Endothelial cell of umbilical vein (primary cell): ENCODE data around the gene UBE2B. TPM values are rescaled to one million over a fixed set of nuclear protein-coding genes. Genes with fewer than 3 reads are reported as not detected.

Source experiments
- BruUV-seq: library from RNA; stranded (reverse); fragments of 400-500 nt; replicated peaks from 2 replicates; lab custom pipeline; 2021; lab: Mats Ljungman, UMichigan
- CTCF ChIA-PET: fragments of 300-600, 350-600 bp; sonication (Branson Sonifier 250); formaldehyde crosslinking; loops from one replicate; lab custom pipeline; 2021; ENCODE audit warnings: antibody characterized with exemption, inconsistent platforms; lab: Charles Lee
- POLR2A ChIA-PET: fragments of 300-600, 350-600 bp; sonication (Branson Sonifier 250); formaldehyde crosslinking; loops from one replicate; lab custom pipeline; 2021; ENCODE audit warnings: antibody characterized with exemption, inconsistent platforms; lab: Charles Lee
- DNase-seq: peaks from one replicate; pipeline ENCODE4 v3.0.0-alpha.2; 2011; ENCODE audit warnings: low read depth, low spot score
- FAIRE-seq: peaks from 2 replicates; lab custom pipeline; 2011; peaks lifted over from hg19 to GRCh38; lab: Jason Lieb, UNC
- H2AFZ ChIP-seq: 2 replicates; pipeline ENCODE4 v1.6.0; 2012; ENCODE audit warnings: low read depth, low read length, control low read depth, inconsistent platforms
- H3K27ac ChIP-seq: 2 replicates; pipeline ENCODE4 v1.5.1; 2011; ENCODE audit warnings: low read depth, mild to moderate bottlenecking, control low read depth, low read length, moderate library complexity; ENCODE audit not compliant: insufficient read depth
- H3K27me3 ChIP-seq, 2 experiments: 2 replicates each; pipeline versions ENCODE4 v1.6.0 to v1.6.1; 2011; ENCODE audit warnings: low read length in 2 of 2, mixed read lengths in 1 of 2; ENCODE audit not compliant: control insufficient read depth in 2 of 2, insufficient read depth in 2 of 2
- H3K36me3 ChIP-seq, 2 experiments: 2 replicates in 1 of 2; 3 replicates in 1 of 2; pipeline ENCODE4 v1.5.1; 2011; ENCODE audit warnings: low read length in 2 of 2, mild to moderate bottlenecking in 1 of 2, moderate library complexity in 1 of 2; ENCODE audit not compliant: control insufficient read depth in 2 of 2, insufficient read depth in 2 of 2; ENCODE audit errors: extremely low read depth in 1 of 2
- H3K4me1 ChIP-seq: 3 replicates; pipeline ENCODE4 v1.5.1; 2011; ENCODE audit warnings: mild to moderate bottlenecking, low read length; ENCODE audit not compliant: control insufficient read depth, insufficient read depth; ENCODE audit errors: extremely low read depth
- H3K4me2 ChIP-seq: 2 replicates; pipeline ENCODE4 v1.6.1; 2011; ENCODE audit warnings: low read length, control low read depth, mixed read lengths; ENCODE audit not compliant: insufficient read depth
- H3K4me3 ChIP-seq, 3 experiments: fragments of 200-600 bp in 1 of 3; sonication (generic), shearing (Covaris generic) in 1 of 3; replicated peaks in 1 of 3; 2 replicates each; pipeline ENCODE4 v1.5.1; 2011 to 2016; ENCODE audit warnings: control low read depth in 3 of 3, low read length in 3 of 3, mild to moderate bottlenecking in 2 of 3, inconsistent platforms in 1 of 3, low read depth in 1 of 3, moderate library complexity in 1 of 3; ENCODE audit not compliant: insufficient read depth in 1 of 3
- H3K79me2 ChIP-seq: 2 replicates; pipeline ENCODE4 v1.6.0; 2012; ENCODE audit warnings: low read length, inconsistent platforms; ENCODE audit not compliant: control insufficient read depth, insufficient read depth
- H3K9ac ChIP-seq: replicated peaks from 2 replicates; pipeline ENCODE3; 2011; ENCODE audit warnings: low read length, control low read depth; ENCODE audit not compliant: insufficient read depth; ENCODE audit errors: extremely low read depth
- H3K9me1 ChIP-seq: replicated peaks from 3 replicates; pipeline ENCODE4 v1.6.0; 2011; ENCODE audit warnings: mild to moderate bottlenecking, low read length; ENCODE audit not compliant: control insufficient read depth, insufficient read depth; ENCODE audit errors: extremely low read depth
- H3K9me3 ChIP-seq: replicated peaks from 2 replicates; pipeline ENCODE4 v1.5.1; 2012; ENCODE audit warnings: low read length, inconsistent platforms; ENCODE audit not compliant: control insufficient read depth, insufficient read depth
- H4K20me1 ChIP-seq: replicated peaks from 2 replicates; pipeline ENCODE3; 2011; ENCODE audit warnings: mild to moderate bottlenecking, low read length; ENCODE audit not compliant: control insufficient read depth, insufficient read depth; ENCODE audit errors: extremely low read depth
- CTCF ChIP-seq, 2 donors: IDR thresholded peaks; 1 replicate in 1 of 2; 2 replicates in 1 of 2; pipeline ENCODE4 v1.5.1; 2011; ENCODE audit warnings: low read length in 2 of 2, mild to moderate bottlenecking in 2 of 2, moderate library complexity in 2 of 2, control low read depth in 1 of 2, inconsistent platforms in 1 of 2, low read depth in 1 of 2; ENCODE audit not compliant: insufficient read depth in 1 of 2; ENCODE audit errors: extremely low read depth in 1 of 2
- EZH2 ChIP-seq: IDR thresholded peaks from 2 replicates; pipeline ENCODE4 v1.6.1; 2012; ENCODE audit warnings: borderline replicate concordance, low read depth, mild to moderate bottlenecking, moderate library complexity, low read length, inconsistent platforms; ENCODE audit not compliant: severe bottlenecking
- FOS ChIP-seq: IDR thresholded peaks from 2 replicates; pipeline ENCODE4 v1.6.1; 2011; ENCODE audit warnings: mild to moderate bottlenecking, low read length, moderate library complexity, borderline replicate concordance; ENCODE audit not compliant: insufficient read depth
- GATA2 ChIP-seq: IDR thresholded peaks from 2 replicates; pipeline ENCODE4 v1.7.0; 2011; ENCODE audit warnings: low read depth, mild to moderate bottlenecking, moderate library complexity, mixed read lengths, low read length; ENCODE audit not compliant: insufficient read length, insufficient read depth
- MYC ChIP-seq: IDR thresholded peaks from one replicate; pipeline ENCODE4 v1.6.1; 2011; ENCODE audit warnings: mild to moderate bottlenecking, low read depth, low read length
- dilution Hi-C: fragments of 300-500 bp; cut with MboI; formaldehyde crosslinking; loops from one replicate; pipeline ENCODE4 v1.15.0; 2019; ENCODE audit warnings: low sequenced_read_pairs; ENCODE audit not compliant: extremely low pct_ligation_motif_present
- intact Hi-C: fragments of 100-400 bp; cut with micrococcal nuclease; formaldehyde crosslinking; loops from one replicate; pipeline ENCODE4 v1.10.0; 2022
- polyA plus RNA-seq, 4 experiments: library from polyadenylated mRNA; depleted of rRNA in 3 of 4; stranded (reverse) in 3 of 4; unstranded in 1 of 4; fragments of >200 nt; gene quantifications; 2 replicates each; pipeline versions ENCODE4 v1.2.1 to v1.2.3, GENCODE V29; 2011 to 2012; ENCODE audit warnings: missing spikeins in 1 of 4
- total RNA-seq: library from RNA; stranded (reverse); gene quantifications from 2 replicates; pipeline ENCODE4 v1.2.3, GENCODE V29; 2021

The UBE2B gene
- total and polyA plus RNA-seq, 2 donors (not counting 3 experiments of a cell fraction or from before 2014, with no cell fraction given): 37.8 to 110 TPM

- DNase-seq: no peak
- dilution Hi-C loops: no loop called here
- Histone ChIP-seq H3K27me3 (peaks cover 0 to 3% of the 10 kb centered on the region in 2 experiments), H3K9me1 (no peaks in the 10 kb centered on the region), H3K4me3 (no peak overlapping the region), H3K9ac (no peak overlapping the region), H3K9me3 (no peaks in the 10 kb centered on the region), H3K27ac (no peak overlapping the region), H2AFZ (no peak overlapping the region), H4K20me1 (no peaks in the 10 kb centered on the region), H3K4me1 (no peaks in the 10 kb centered on the region), H3K36me3 (no peaks in the 10 kb centered on the region), H3K4me2 (no peak overlapping the region), H3K79me2 (no peaks in the 10 kb centered on the region)
- ChIA-PET POLR2A (interaction anchor here (1.4 kb wide), 1 partner anchor 16 kb away, joined by 4 read pairs; the partner anchor contains the start of gene CDKN2AIPNL), CTCF (interaction anchor here (0.8 to 2.5 kb wide), 7 partner anchors 9 to 160 kb away, joined by 3 to 9 read pairs (median 4); no protein-coding TSS in a partner anchor)
- intact Hi-C loops: no loop called here
- BruUV-seq: no TSS peak
- no peak for FAIRE-seq
- TF ChIP-seq FOS (no peak), MYC (no peak), EZH2 (no peak), CTCF (IDR thresholded peaks at IDR 0.05; ENCODE audit: extremely low read depth in 1 of 2, insufficient read depth in 1 of 2, low read depth in 1 of 2, low read length in 2 of 2) (no peak), GATA2 (no peak)
Measured at GRCh38 chr5:134427540-134428041, 56.2 kb downstream of the UBE2B start.
